GM18507 (cell line): ENCODE measurements around the gene RPGRIP1L.

Experiments
- DNase-seq: peaks from one replicate; pipeline ENCODE4 v3.0.0; 2011; ENCODE audit warnings: low read depth; ENCODE audit not compliant: insufficient read length; ENCODE audit errors: extremely low spot score
- FAIRE-seq: peaks from 2 replicates; lab custom pipeline; 2011; peaks lifted over from hg19 to GRCh38; lab: Jason Lieb, UNC

RPGRIP1L gene

GRCh38 chr16:53703590-53704444 lies at the start of gene RPGRIP1L, which contains the start of gene FTO:
Gene RPGRIP1L (minus strand): TSS chr16:53703859. CDS start chr16:53700723, 3,136 bp downstream.
Gene FTO (plus strand): TSS chr16:53704156.
- DNase-seq (peak; percentile 88), FAIRE-seq (peak; percentile 99)

DNA sequence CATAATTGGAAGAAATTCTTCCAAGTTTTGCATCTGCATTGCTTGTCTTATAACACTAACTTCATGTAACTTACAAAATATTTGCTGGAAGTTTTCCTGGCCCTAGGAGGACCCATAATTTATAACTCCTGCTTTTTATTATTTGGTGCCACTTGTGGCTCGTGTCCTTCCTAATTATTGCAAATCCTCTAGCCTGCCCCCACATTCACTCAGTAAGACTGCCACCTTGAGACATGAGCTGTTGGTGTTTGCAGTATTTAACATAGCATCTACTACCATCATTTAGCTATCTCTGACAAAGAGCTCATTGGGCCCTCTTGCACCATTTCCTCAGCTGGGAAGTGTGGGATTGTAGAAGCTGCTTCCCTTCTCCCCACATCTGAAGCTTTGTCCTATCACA lies 49.8 kb upstream of the RPGRIP1L start:
- FAIRE-seq (no peak), DNase-seq (no peak)

GRCh38 chr16:53752560-53752959 lies 48.9 kb upstream of the RPGRIP1L start:
- no peak for FAIRE-seq
- DNase-seq, result no peak

- FAIRE-seq (no peak), DNase-seq (no peak)
These were observed 42.2 kb upstream of the RPGRIP1L start for GRCh38 chr16:53745753-53746266.

DNA sequence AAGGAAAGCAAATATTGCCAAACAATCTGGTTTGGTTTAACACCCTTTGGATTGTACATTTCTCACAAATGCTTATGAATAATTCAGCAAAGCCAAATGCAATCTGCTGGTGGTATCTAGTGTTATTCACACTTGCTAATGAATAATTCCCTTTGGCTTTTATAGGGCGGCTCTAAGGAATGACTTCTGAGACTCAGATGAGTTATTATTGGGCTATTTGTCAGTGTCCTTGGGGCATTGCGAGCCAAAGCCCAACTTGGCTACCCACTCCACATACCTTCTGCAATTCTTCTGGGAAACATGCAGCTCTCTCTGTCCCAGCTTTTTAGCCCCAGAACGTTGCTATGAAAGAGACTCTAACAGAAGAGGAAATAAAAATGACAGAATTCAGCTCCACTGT lies 41.4 kb upstream of the RPGRIP1L start:
- no peak for FAIRE-seq
- DNase-seq, result no peak

- DNase-seq, result no peak
- FAIRE-seq, result peak; percentile 29
These were observed 40.8 kb upstream of the RPGRIP1L start for GRCh38 chr16:53744449-53744848.

DNA sequence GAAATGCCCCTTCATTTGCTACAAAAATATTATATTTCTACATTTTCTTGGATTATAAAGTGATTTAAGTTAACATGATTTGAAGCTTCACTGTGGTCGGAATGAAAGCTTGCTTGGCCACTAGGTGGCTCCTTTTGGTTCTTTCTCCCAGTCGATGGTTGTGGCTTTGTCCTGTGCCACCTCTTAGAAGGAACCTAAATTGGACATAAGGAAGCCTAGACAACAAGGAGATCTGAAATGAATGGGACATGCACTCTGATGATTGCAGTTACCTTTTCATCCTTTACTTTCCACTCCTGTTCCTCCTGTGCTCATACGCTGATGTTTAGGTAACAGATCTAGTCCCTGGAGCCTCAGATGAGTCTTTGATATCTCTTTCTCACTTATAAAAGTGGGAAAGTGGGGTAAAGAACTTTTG lies 39.5 kb upstream of the RPGRIP1L start:
- no peak for DNase-seq
- peak; percentile 79 for FAIRE-seq

DNA sequence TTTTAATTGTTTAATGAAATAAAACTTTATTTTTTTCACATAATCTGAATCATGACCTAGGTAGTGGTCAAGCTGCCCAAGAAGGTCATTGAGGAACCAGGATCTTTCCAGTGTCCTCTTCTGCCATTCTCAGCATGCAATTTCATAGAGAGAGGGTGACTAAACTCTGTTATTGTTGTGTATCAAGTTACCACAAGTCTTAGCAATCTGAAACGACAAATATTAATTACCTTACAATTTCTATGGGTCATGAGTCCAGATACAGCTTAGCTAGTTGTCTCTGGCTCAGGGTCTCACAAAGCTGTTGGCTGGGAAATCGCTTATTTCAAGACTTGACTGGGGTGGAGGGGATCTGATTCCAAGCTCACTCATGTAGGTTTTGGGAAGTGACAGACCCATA lies 37.9 kb upstream of the RPGRIP1L start:
- FAIRE-seq, result no peak

GRCh38 chr16:53740933-53741531 lies 37.4 kb upstream of the RPGRIP1L start:
- DNase-seq, result no peak
- no peak for FAIRE-seq

More for the DNA sequence above, 37.9 kb upstream of the RPGRIP1L start:
- DNase-seq, result no peak

- no peak for DNase-seq
- no peak for FAIRE-seq
These were observed 36.8 kb upstream of the RPGRIP1L start for GRCh38 chr16:53740476-53740875.

DNA sequence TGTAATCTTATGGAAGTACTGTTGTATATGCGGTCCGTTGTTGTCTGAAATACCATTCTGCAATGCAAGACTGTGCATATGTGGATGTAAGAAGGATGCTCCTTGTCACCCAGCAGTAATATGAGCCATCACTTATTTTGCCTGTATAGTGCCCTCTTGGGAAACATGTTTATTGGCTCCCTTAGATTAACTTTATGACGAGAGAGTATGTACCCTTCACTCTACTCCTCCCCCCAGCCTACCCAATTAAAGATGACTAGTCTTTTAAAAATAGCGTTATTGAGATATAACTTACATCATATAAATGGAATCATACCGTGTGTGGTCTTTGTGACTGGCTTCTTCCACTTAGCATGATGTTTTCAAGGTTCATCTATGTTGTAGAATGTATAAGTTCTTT lies 33.9 kb upstream of the RPGRIP1L start:
- FAIRE-seq (no peak), DNase-seq (no peak)

DNA sequence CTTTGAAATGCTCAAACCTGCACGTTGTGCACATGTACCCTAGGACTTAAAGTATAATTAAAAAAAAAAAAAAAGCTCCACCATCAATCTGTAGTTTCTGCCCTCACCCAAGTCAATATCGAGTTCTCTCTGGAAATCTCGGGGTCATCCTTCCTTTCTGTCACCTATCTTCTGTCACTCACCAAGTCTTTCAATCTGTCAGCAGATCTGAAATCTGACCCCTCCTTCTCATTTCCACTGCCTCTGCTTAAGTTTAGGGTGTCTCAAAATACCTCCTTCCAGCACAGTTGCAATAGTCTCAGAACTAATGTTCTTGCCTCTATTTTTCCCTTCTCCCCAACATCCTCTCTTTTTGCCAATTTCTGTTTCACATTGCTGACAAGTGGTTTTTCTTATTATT lies 32.6 kb upstream of the RPGRIP1L start:
- no peak for FAIRE-seq
- DNase-seq, result no peak

DNA sequence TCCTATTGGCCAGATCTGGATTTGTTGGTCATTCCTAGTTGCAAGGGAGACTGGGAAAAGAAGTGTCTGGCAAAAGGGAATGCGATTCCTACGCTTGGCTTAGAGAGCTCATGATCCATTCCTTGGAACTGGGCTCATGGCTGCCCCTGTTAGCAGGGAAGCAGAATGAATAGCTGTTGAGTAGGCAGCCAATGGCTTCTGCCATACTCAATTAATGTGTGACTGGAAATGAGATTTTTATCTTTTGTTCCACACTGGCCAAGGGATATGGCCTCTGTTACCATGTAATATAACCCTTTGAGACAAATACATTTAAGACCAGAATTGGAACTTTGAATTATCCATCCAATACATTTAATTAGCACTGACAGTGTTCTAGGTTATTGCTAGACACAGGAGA lies 31.2 kb upstream of the RPGRIP1L start:
- no peak for FAIRE-seq
- no peak for DNase-seq

- FAIRE-seq (no peak), DNase-seq (no peak)
These were observed 28.8 kb upstream of the RPGRIP1L start for GRCh38 chr16:53732296-53732929.

- FAIRE-seq, result no peak
- no peak for DNase-seq
These were observed 27.0 kb upstream of the RPGRIP1L start for GRCh38 chr16:53730693-53731092.

DNA sequence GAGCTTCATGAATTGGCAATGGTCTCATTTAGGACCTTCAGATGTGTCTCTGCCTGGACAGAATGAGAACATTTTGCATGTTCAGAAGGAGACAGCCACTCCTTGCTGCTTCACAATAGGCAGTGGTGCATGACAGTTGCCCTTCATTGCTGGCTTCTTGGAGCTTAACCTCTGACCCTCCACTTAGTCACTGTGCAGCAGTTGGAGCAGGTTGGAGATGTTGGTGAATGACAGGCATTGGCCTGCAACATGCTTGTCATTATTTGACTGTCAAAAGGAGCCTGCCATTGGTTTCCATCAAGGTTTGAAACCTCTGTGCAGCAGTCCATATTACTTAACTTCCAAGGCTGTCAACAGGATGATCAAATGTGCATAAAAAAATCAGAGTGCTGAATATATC lies 23.0 kb upstream of the RPGRIP1L start:
- FAIRE-seq (no peak), DNase-seq (no peak)

GRCh38 chr16:53721017-53721416 lies 17.4 kb upstream of the RPGRIP1L start:
- FAIRE-seq (no peak), DNase-seq (no peak)

DNA sequence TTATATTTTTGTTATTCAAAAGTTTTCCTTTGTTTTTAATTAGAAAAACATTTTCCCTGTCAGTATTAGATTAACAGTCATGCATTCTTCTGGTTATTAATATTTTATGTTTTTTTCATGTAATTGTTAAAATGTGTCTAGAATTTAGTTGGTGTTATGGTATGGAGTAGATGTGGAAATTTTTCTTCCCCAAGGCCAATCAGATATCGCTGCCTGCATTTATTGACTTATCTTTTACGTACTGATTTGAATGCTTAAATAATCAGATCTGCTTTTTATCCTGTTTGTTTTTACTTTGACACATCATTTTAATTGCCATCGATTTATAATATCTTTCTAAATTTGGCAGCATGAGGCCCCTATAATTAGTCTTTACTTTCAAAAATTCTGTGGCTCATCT lies 13.9 kb upstream of the RPGRIP1L start:
- DNase-seq (no peak), FAIRE-seq (no peak)

- FAIRE-seq, result no peak
These were observed 11.3 kb upstream of the RPGRIP1L start for GRCh38 chr16:53715023-53715384.

DNA sequence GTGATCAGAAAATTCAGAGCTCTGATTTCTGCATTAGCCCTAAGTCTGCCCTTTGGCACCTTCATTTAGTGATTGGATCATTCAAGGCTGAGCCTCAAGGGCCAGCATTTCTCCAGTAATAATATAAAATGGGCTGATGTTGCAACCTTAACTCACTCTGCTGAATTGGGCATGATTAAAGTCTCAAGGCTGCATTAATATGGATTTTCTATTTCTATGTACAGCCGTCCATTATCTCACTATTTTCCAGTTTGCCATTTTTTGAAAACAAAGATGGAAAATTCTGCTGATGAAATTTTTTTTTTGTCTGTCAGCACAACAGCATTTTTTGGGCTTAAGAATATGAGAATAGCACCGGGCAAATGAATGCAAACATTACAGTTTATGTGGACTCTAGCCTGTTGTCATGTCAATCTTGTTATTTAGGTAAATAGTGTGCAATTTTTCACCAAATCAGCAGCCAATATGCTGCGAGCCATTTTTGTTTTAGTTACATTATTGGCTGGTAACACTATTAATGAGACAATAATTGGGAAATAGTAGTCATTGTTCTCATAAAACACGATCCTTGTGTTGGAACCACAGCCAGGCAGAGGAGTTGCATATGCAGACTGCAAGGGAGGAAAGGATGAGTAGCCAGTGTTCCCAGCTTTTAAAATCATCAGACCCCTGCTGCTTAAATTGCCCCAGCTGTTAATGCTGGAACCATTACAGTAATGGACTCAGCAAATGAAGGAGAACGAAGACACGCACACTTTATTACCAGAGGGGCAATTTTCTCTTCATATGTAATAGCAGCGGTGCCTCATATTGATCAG lies 10.8 kb upstream of the RPGRIP1L start:
- FAIRE-seq, result no peak
- DNase-seq, result no peak

More at GRCh38 chr16:53715023-53715384, 11.3 kb upstream of the RPGRIP1L start:
- DNase-seq, result no peak
